Anterior cingulate cortex (tissue), 58 donors: ENCODE results near the gene PRTN3.
"Not testable (repeated sequence)": the region's sequence is repeated elsewhere in the genome, so short reads cannot be mapped to it uniquely, and the experiment has no call there.

Experiments used
- DNase-seq, 58 donors: peaks; one replicate each; lab custom pipeline; 2025; lab: John Stamatoyannopoulos, UW

Gene PRTN3

GRCh38 chr19:842802-843179 lies 2.0 kb downstream of the PRTN3 start:
- not testable (repeated sequence) for DNase-seq

DNA sequence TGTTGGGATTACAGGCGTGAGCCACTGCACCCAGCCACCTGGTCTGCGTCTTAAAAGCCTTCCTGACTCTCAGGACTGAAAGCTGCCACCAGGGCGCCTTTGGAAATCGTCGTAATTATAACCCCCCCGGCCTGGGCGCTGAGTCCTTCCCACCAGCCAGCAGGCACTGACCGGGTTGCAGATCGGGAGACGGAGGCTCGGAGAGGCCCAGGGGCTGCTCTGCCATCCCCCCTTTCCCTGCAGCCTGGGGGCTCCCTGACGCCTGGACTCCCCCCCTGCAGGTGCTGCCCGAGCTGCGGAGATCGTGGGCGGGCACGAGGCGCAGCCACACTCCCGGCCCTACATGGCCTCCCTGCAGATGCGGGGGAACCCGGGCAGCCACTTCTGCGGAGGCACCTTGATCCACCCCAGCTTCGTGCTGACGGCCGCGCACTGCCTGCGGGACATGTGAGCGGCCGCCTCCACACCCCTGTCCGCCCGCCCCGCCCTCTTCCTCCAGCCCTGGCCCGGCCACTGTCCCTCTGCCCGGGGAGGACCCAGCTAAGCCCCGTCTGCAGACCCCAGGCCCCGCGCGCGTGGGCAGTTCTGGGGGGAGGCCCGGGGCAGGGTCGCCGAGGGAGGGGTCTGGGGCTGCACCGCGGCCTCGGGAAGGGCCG lies 2.5 kb downstream of the PRTN3 start:
- DNase-seq: no peak

- DNase-seq: no peak
These were observed 3.2 kb downstream of the PRTN3 start for GRCh38 chr19:843836-844545.

- no peak for DNase-seq
These were observed 3.8 kb downstream of the PRTN3 start for GRCh38 chr19:844546-844971.

DNA sequence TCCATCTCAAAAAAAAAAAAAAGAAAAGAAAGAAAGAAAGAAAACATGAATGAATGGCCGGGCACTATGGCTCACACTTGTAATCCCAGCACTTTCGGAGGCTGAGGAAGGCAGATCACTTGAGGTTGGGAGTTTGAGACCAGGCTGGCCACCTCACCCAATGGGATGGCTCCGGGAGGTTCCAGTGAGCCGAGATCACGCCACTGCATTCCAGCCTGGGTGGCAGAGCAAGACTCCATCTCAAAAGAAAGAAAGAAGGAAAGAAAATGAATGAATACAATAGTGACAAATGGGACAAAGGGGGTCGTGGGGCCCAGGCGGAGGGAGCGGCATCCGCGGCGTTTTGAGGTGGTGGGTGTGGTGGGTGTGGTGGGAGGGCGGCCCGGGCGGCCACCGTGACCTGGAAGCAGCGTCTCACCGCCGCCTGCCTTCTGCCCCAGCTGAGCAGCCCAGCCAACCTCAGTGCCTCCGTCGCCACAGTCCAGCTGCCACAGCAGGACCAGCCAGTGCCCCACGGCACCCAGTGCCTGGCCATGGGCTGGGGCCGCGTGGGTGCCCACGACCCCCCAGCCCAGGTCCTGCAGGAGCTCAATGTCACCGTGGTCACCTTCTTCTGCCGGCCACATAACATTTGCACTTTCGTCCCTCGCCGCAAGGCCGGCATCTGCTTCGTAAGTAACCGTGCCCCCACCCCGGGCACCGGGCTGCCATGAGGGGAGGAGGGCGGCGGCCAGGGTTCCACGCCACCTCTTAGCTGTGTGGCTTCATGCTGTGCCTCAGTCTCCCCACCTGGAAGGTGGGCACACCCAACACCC lies 5.1 kb downstream of the PRTN3 start:
- DNase-seq: no peak

- DNase-seq: no peak
These were observed 7.7 kb downstream of the PRTN3 start for GRCh38 chr19:848386-848921.

DNA sequence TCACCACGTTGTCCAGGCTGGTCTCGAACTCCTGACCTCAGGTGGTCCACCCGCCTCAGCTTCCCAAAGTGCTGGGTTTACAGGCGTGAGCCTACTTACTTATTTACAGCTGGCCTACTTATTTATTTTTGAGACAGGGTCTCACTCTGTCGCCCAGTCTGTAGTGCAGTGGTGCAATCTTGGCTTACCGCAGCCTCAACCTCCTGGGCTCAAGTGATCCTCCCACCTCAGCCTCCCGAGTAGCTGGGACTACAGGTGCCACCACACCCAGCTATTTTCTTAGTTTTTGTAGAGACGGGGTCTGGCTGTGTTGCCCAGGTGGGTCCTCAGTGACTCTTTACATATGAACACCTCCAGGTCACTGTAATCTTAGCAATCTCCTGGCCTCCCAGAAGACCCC lies 8.4 kb downstream of the PRTN3 start:
- DNase-seq: not testable (repeated sequence)

GRCh38 chr19:850221-850978 lies 9.6 kb downstream of the PRTN3 start:
- DNase-seq: peak in 25 of 58 donors; percentile 8 to 78 (median 25)

- no peak for DNase-seq
These were observed 10.2 kb downstream of the PRTN3 start for GRCh38 chr19:850979-851335.

DNA sequence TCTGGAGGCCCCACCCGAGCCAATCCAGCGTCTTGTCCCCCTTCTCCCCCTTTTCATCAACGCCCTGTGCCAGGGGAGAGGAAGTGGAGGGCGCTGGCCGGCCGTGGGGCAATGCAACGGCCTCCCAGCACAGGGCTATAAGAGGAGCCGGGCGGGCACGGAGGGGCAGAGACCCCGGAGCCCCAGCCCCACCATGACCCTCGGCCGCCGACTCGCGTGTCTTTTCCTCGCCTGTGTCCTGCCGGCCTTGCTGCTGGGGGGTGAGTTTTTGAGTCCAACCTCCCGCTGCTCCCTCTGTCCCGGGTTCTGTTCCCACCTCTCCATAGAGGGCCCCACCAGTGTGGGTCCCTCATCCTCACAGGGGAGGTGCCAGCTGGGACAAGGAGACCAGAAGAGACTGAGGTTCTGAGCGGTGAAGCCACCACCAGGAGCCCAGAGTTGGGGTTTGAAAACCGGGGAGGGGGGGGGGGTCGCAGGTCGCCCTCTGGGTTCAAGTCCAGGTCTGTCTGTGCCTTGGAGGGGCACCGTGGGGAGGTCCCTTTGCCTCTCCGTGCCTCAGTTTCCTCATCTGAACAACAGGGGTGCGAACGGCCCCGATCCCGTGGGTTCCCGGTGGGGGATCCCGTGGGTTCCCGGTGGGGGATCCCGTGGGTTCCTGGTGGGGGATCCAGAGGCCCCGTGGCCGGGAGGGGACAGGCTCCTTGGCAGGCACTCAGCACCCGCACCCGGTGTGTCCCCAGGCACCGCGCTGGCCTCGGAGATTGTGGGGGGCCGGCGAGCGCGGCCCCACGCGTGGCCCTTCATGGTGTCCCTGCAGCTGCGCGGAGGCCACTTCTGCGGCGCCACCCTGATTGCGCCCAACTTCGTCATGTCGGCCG lies 11.6 kb downstream of the PRTN3 start, which contains the start of gene ELANE:
TSS of gene ELANE (plus strand) at position 168 of the 878 bp plus-strand sequence. CDS start at position 194, 26 bp downstream.
- DNase-seq: no peak

DNA sequence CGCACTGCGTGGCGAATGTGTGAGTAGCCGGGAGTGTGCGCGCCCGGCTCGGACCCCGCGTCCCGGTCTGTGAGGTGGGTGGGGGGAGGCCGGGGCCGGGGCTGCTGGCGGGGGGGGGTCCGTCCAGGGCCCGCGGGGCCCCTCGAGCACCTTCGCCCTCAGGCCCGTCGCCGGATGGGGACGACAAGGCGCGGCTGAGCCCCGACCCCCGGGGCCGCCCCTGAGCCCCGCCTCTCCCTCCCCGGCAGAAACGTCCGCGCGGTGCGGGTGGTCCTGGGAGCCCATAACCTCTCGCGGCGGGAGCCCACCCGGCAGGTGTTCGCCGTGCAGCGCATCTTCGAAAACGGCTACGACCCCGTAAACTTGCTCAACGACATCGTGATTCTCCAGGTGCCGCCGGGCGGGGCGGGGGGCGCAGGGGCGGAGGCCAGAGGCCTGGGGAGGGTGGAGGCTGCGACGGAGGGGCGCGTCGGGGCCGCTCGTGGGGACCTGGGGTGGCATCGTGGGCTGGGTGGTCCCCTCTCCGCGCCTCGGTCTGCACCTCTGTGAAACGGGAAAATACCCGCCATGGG lies 12.3 kb downstream of the PRTN3 start:
- no peak for DNase-seq

GRCh38 chr19:853614-854220 lies 12.9 kb downstream of the PRTN3 start:
- not testable (repeated sequence) for DNase-seq

- no peak for DNase-seq
These were observed 13.8 kb downstream of the PRTN3 start for GRCh38 chr19:854549-854948.

DNA sequence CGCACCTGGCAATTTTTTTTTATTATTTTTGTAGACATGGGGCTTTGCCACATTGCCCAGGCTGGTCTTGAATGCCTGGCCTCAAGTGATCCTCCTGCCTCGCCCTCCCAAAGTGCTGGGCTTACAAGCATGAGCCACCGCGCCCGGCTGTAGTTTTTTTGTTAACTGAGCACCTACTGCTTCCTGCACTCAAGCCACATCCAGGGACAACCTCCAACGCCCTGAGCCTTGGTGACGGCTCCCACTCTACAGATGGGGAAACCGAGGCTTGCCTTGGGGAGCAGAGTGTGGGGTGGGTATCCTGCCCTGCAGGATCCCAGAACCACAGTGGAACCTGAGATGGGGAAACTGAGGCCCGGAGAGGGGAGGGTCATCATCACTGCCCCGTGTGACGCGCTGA lies 14.3 kb downstream of the PRTN3 start:
- no peak for DNase-seq

DNA sequence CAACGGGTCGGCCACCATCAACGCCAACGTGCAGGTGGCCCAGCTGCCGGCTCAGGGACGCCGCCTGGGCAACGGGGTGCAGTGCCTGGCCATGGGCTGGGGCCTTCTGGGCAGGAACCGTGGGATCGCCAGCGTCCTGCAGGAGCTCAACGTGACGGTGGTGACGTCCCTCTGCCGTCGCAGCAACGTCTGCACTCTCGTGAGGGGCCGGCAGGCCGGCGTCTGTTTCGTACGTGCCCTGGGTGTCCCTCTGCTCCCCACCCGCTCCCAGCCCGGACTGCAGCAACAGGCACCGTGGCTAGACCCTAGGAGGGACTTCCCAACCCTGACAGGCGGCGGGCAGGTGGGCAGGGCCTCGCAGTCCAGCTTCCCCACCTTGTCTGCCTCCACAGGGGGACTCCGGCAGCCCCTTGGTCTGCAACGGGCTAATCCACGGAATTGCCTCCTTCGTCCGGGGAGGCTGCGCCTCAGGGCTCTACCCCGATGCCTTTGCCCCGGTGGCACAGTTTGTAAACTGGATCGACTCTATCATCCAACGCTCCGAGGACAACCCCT lies 14.8 kb downstream of the PRTN3 start:
- DNase-seq: no peak

GRCh38 chr19:858284-858683 lies 17.5 kb downstream of the PRTN3 start:
- no peak for DNase-seq

- peak in 4 of 58 donors; percentile 19 to 24 (median 21) for DNase-seq
These were observed 18.4 kb downstream of the PRTN3 start, which contains the start of gene CFD for GRCh38 chr19:858868-859843. Gene CFD (plus strand): TSS chr19:859664. CDS start chr19:859690, 26 bp downstream.
